GM12892 (cell line): ENCODE results near the gene CENPU.

ENCODE experiments used
- DNase-seq: peaks from one replicate; pipeline ENCODE4 v3.0.0; 2011; ENCODE audit not compliant: insufficient read length
- FAIRE-seq: peaks from 2 replicates; lab custom pipeline; 2011; peaks lifted over from hg19 to GRCh38; lab: Jason Lieb, UNC
- POLR2A ChIP-seq: IDR thresholded peaks from 2 replicates; pipeline ENCODE4 v1.6.1; 2011; ENCODE audit warnings: low read depth, low read length, control low read depth
- POLR2AphosphoS5 ChIP-seq: IDR thresholded peaks from 2 replicates; pipeline ENCODE4 v1.6.1; 2011; ENCODE audit warnings: low read depth, low read length, control low read depth
- TAF1 ChIP-seq: IDR thresholded peaks from 2 replicates; pipeline ENCODE4 v1.6.1; 2011; ENCODE audit warnings: low read depth, mild to moderate bottlenecking, control low read depth, low read length, borderline replicate concordance

The CENPU gene

DNA sequence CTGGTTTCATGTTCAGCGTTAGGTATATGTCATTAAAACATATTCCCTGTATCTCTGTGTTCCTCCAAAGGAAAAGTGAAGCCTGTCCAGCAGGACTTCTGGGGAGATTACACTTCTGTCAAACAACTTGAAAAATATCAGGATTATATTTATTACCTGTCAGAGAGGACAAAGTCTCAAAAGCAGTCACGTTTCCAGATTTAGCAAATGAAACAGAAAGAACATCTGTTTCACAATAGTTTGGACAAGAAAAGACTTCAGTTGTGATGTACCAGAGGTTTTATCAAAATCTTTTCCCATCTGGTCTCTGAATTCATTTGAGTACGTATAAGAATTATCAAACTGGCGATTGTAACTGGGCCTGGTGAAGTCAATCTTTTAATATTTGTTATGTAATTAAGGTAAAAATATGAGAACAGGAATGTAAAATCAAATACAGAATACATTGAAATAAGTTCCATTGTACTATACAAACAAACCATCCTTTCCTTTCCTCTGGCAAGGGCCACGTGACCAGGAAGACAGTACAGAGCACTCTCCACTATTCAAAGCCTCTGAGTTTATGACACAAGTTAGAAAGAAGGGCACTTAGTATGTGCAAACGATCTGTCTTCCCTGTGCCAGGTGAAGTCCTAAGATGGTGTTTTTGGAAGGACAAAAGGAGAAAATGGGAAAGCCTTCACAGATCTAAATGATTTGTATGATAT lies 87.8 kb downstream of the CENPU start:
- no peak for DNase-seq
- no peak for TF ChIP-seq POLR2AphosphoS5
- TF ChIP-seq TAF1, result no peak
- TF ChIP-seq POLR2A, result no peak
- FAIRE-seq, result no peak

DNA sequence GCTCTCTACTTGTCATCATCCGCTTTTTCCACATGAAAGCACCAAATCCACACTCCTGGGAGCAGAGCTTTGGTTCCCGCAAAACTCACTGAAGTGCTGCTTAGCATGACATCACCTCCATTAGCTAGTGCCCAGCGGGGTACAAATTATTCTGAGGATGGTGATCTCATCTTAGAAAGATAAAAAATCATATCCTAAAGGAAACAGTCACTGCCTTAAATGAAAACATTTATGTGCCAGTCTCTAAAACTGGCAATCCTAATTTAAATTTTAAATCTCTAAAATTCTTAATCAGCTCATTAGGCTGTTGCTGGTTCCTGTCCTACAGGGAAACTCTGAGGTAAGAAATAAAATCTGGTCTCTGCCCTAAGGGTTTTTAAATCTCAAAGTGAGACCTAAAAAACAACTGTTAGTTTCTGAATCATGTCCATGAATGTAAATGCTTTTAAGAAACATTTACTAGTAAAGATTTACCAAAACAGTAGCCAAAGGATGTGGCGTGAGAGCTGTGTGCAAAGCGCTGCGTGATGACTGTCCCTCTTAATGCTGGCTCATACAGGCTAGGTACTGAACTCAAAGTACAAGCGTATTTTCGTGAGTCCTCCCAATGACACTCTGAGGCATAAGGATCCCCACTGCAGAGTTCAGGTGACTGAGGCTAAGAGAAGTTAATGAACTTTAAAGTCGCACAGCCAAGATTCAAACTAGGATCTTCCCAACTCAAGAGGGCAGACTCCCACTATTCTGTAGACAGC lies 89.2 kb downstream of the CENPU start:
- FAIRE-seq (no peak), DNase-seq (no peak)
- TF ChIP-seq TAF1 (no peak), POLR2A (no peak), POLR2AphosphoS5 (no peak)
